ENCODE data around the gene NAA10. TPM values are rescaled to one million over a fixed set of nuclear protein-coding genes. Genes with fewer than 3 reads are reported as not detected.

NAA10 gene
- total RNA-seq, 1 experiment from 2014 or later: 136 TPM

- no peak for DNase-seq (ENCODE audit: low spot score)
- in situ Hi-C loops (cut with HindIII; ENCODE audit: low sequenced_read_pairs): no loop called here
Observed at GRCh38 chrX:153917869-153918268, 17.0 kb downstream of the NAA10 start.

- no peak for DNase-seq (ENCODE audit: low spot score)
- in situ Hi-C loops (cut with HindIII; ENCODE audit: low sequenced_read_pairs): no loop called here
Observed at GRCh38 chrX:153913701-153914100, 21.1 kb downstream of the NAA10 start.

GRCh38 chrX:153913211-153913610 lies 21.6 kb downstream of the NAA10 start:
- in situ Hi-C loops (cut with HindIII; ENCODE audit: low sequenced_read_pairs): no loop called here
- no peak for DNase-seq (ENCODE audit: low spot score)

- DNase-seq (ENCODE audit: low spot score): no peak
- in situ Hi-C loops (cut with HindIII; ENCODE audit: low sequenced_read_pairs): no loop called here
Observed at GRCh38 chrX:153911798-153912197, 23.0 kb downstream of the NAA10 start.

- DNase-seq (ENCODE audit: low spot score): no peak
- in situ Hi-C loops (cut with HindIII; ENCODE audit: low sequenced_read_pairs): no loop called here
Observed at GRCh38 chrX:153910446-153910845, 24.4 kb downstream of the NAA10 start.

- in situ Hi-C loops (cut with HindIII; ENCODE audit: low sequenced_read_pairs): no loop called here
Observed at GRCh38 chrX:153909980-153910360, 24.9 kb downstream of the NAA10 start.

GRCh38 chrX:153909024-153909979 lies 25.5 kb downstream of the NAA10 start:
- in situ Hi-C loops (cut with HindIII; ENCODE audit: low sequenced_read_pairs): no loop called here
- peak; percentile 78 for DNase-seq (ENCODE audit: low spot score)

More at GRCh38 chrX:153909980-153910360, 24.9 kb downstream of the NAA10 start:
- no peak for DNase-seq (ENCODE audit: low spot score)

GRCh38 chrX:153908219-153908860 lies 26.5 kb downstream of the NAA10 start:
- in situ Hi-C loops (cut with HindIII; ENCODE audit: low sequenced_read_pairs): no loop called here

GRCh38 chrX:153907456-153907855 lies 27.4 kb downstream of the NAA10 start:
- DNase-seq (ENCODE audit: low spot score): no peak
- in situ Hi-C loops (cut with HindIII; ENCODE audit: low sequenced_read_pairs): no loop called here

More at GRCh38 chrX:153908219-153908860, 26.5 kb downstream of the NAA10 start:
- peak; percentile 85 for DNase-seq (ENCODE audit: low spot score)

- DNase-seq (ENCODE audit: low spot score): no peak
- in situ Hi-C loops (cut with HindIII; ENCODE audit: low sequenced_read_pairs): no loop called here
Observed at GRCh38 chrX:153906126-153906917, 28.5 kb downstream of the NAA10 start.

- in situ Hi-C loops (cut with HindIII; ENCODE audit: low sequenced_read_pairs): no loop called here
- DNase-seq (ENCODE audit: low spot score): peak; percentile 82
Observed at GRCh38 chrX:153905481-153906095, 29.2 kb downstream of the NAA10 start.

- no peak for DNase-seq (ENCODE audit: low spot score)
- in situ Hi-C loops (cut with HindIII; ENCODE audit: low sequenced_read_pairs): no loop called here
Observed at GRCh38 chrX:153903991-153904957, 30.6 kb downstream of the NAA10 start, which contains the start of gene AVPR2. Gene AVPR2 (plus strand): TSS chrX:153904673. CDS start chrX:153905146, 473 bp downstream.

GRCh38 chrX:153903238-153903980 lies 31.4 kb downstream of the NAA10 start:
- in situ Hi-C loops (cut with HindIII; ENCODE audit: low sequenced_read_pairs): no loop called here
- peak; percentile 20 for DNase-seq (ENCODE audit: low spot score)

- in situ Hi-C loops (cut with HindIII; ENCODE audit: low sequenced_read_pairs): no loop called here
- DNase-seq (ENCODE audit: low spot score): peak; percentile 6
Observed at GRCh38 chrX:153902385-153902784, 32.5 kb downstream of the NAA10 start.

GRCh38 chrX:153901753-153902140 lies 33.1 kb downstream of the NAA10 start:
- peak; percentile 47 for DNase-seq (ENCODE audit: low spot score)
- in situ Hi-C loops (cut with HindIII; ENCODE audit: low sequenced_read_pairs): no loop called here

- in situ Hi-C loops (cut with HindIII; ENCODE audit: low sequenced_read_pairs): no loop called here
- DNase-seq (ENCODE audit: low spot score): peak; percentile 55
Observed at GRCh38 chrX:153900831-153901752, 33.7 kb downstream of the NAA10 start.

Data from G401 (cell line).